DMS 273 (cell line): Measurements from ENCODE around the gene ARPC2.
A peak's percentile ranks its signal among the peaks of the same experiment; 100 is the strongest.
"Not testable (repeated sequence)": the region's sequence is repeated elsewhere in the genome, so short reads cannot be mapped to it uniquely, and the experiment has no call there.

ENCODE experiments used
- DNase-seq: peaks from one replicate; lab custom pipeline; 2025; ENCODE audit not compliant: unreplicated experiment; lab: John Stamatoyannopoulos, UW

The ARPC2 gene

GRCh38 chr2:218216674-218217359 is at the start of gene ARPC2:
Gene ARPC2 (plus strand): TSS chr2:218217189. CDS start chr2:218217471, 282 bp downstream.
- peak; percentile 98 for DNase-seq

GRCh38 chr2:218168016-218168415 is 49.0 kb upstream of the ARPC2 start:
- DNase-seq, result no peak

- peak; percentile 80 for DNase-seq
These were observed 48.1 kb upstream of the ARPC2 start for GRCh38 chr2:218168635-218169462.

GRCh38 chr2:218169757-218170546 is 47.0 kb upstream of the ARPC2 start:
- peak; percentile 15 for DNase-seq

- DNase-seq, result not testable (repeated sequence)
These were observed 45.2 kb upstream of the ARPC2 start for GRCh38 chr2:218171744-218172143.

- DNase-seq, result no peak
These were observed 44.1 kb upstream of the ARPC2 start for GRCh38 chr2:218172845-218173244.

- no peak for DNase-seq
These were observed 37.2 kb upstream of the ARPC2 start for GRCh38 chr2:218179782-218180181.

- no peak for DNase-seq
These were observed 36.4 kb upstream of the ARPC2 start for GRCh38 chr2:218180467-218181114.

GRCh38 chr2:218184331-218184730 is 32.7 kb upstream of the ARPC2 start:
- DNase-seq, result no peak

- DNase-seq, result peak; percentile 83
These were observed 30.6 kb upstream of the ARPC2 start for GRCh38 chr2:218186355-218186766.

GRCh38 chr2:218186876-218187275 is 30.1 kb upstream of the ARPC2 start:
- DNase-seq, result no peak

GRCh38 chr2:218187296-218188015 is 29.5 kb upstream of the ARPC2 start:
- peak; percentile 19 for DNase-seq

GRCh38 chr2:218188528-218188927 is 28.5 kb upstream of the ARPC2 start:
- DNase-seq, result no peak

- no peak for DNase-seq
These were observed 24.0 kb upstream of the ARPC2 start for GRCh38 chr2:218192902-218193430.

GRCh38 chr2:218193701-218194100 is 23.3 kb upstream of the ARPC2 start:
- peak; percentile 41 for DNase-seq

GRCh38 chr2:218194880-218195279 is 22.1 kb upstream of the ARPC2 start:
- DNase-seq, result no peak

- no peak for DNase-seq
These were observed 20.0 kb upstream of the ARPC2 start for GRCh38 chr2:218196974-218197373.

GRCh38 chr2:218202266-218202665 is 14.7 kb upstream of the ARPC2 start:
- peak; percentile 9 for DNase-seq

- DNase-seq, result no peak
These were observed 7.9 kb upstream of the ARPC2 start for GRCh38 chr2:218209078-218209477.

GRCh38 chr2:218214116-218214515 is 2.9 kb upstream of the ARPC2 start:
- DNase-seq, result no peak
